ENCODE results near the gene CDK5R2. TPM values are rescaled to one million over a fixed set of nuclear protein-coding genes. Genes with fewer than 3 reads are reported as not detected.

The CDK5R2 gene
- total and polyA plus RNA-seq, 3 experiments from 2014 or later: not detected

DNA sequence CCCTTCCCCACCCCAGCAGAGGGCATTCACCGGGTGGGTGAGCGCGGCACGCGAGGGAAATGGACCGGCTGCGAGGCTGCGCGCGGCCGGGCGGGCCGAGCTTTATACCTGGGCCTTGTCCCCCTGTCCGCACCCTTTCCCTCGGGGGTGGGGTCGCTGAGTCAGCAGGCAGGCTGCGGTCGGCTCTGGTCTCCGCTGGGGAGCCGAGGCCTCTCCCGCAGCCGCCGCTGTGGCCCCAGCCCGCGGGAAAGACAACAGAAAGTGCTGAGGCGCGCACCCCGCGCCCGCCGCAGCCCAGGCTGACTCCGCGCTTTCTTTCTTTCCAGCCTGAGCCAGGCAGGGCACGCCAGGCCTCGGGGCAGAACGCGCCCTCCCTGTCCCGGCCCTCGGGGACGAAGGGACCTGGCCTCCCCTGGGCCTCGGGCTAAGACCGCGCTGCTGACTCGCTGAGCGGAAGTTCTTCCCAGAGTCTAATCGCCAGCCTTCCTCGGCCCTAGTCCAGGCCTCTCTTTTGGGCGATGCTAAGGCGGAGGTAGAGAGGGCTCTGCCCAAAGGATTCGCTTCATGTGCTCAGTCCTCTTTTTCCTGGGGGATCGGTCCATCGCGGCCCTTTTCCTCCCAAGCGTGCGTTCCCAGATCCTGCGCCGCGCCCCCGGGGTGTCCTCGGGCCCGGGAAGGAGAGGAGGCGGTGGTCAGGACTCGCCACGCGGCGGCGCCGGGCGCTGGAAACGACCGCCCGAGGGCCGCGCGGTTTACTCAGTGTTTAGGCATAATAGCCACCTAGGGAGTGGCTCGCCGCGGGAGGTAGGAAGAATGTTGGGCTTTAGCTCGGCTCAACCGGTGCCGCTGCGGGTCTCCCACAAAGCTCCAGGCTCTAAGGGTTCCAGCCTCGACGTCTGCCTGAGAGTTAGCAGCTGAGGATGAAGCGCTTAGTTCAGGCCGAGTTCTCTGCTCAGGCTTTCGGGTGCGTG lies 34.2 kb downstream of the CDK5R2 start, which contains the start of gene CRYBA2:
Gene CRYBA2, minus strand, starts transcription at position 78 of the 971 bp plus-strand sequence. CDS start 246 bp downstream, outside the sequence.
- CTCF ChIA-PET: interaction anchor here (1.4 to 3.9 kb wide), 4 partner anchors 11 to 95 kb away, joined by 4 to 28 read pairs (median 10); no protein-coding TSS in a partner anchor
- Mint-ChIP-seq H3K9me3 (no peaks in the 10 kb centered on the region), H3K27ac (peak within 1 kb of the TSS in 1 of 8 donors; percentile 58), H3K27me3 (peaks cover 68 to 90% of the 10 kb centered on the region in 2 donors), H3K36me3 (no peaks in the 10 kb centered on the region), H3K4me1 (peaks cover 2 to 27% (median 7%) of the 10 kb centered on the region in 3 donors), H3K4me3 (peak within 1 kb of the TSS in 4 of 7 donors; percentile 10 to 39 (median 26))
- POLR2A ChIA-PET: no interaction called here
- peaks cover 65% of the 10 kb centered on the region for H3K27me3 ChIP-seq (ENCODE audit: insufficient read depth, low read length, poor library complexity, severe bottlenecking)
- H3K36me3 ChIP-seq (ENCODE audit: insufficient read depth, low read length): no peaks in the 10 kb centered on the region
- no peaks in the 10 kb centered on the region for H3K9me3 ChIP-seq (ENCODE audit: low read length)
- no peak within 1 kb of the TSS for H3K27ac ChIP-seq (ENCODE audit: low read depth, low read length)
- DNase-seq: no peak
- H3K4me1 ChIP-seq (ENCODE audit: insufficient read depth, low read length): peaks cover 12% of the 10 kb centered on the region
- no peak within 1 kb of the TSS for H3K4me3 ChIP-seq (ENCODE audit: low read length)

DNA sequence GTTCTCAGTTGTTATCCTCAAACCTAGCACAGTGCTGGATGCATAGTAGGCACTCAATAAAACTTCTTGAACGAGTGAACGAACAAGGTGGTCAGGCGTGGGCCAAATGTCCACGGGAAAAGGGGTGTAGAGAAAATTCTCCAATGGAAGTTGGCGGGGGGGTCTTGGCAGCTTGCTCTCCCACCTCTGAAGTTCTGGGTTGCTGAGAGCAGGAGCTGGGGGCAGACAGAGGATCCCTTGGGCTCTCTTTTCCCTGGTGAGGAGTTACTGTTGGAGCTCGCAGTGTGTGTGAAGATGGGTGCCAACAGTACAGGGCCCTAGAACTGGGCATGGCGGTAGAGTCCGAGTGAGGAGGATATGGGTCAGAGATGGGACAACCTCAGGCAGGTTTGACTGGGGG lies 36.1 kb downstream of the CDK5R2 start:
- H3K9me3 Mint-ChIP-seq: no peaks in the 10 kb centered on the region
- H3K9me3 ChIP-seq (ENCODE audit: low read length): no peaks in the 10 kb centered on the region
- H3K4me3 ChIP-seq (ENCODE audit: low read length): no peak overlapping the region
- H3K27me3 ChIP-seq (ENCODE audit: insufficient read depth, low read length, poor library complexity, severe bottlenecking): peaks cover 50% of the 10 kb centered on the region
- H3K4me3 Mint-ChIP-seq: peak overlapping the region in 3 of 7 donors; percentile 2 to 39 (median 8)
- H3K36me3 Mint-ChIP-seq: no peaks in the 10 kb centered on the region
- no peaks in the 10 kb centered on the region for H3K36me3 ChIP-seq (ENCODE audit: insufficient read depth, low read length)
- POLR2A ChIA-PET: no interaction called here
- peaks cover 64 to 83% of the 10 kb centered on the region in 2 donors for H3K27me3 Mint-ChIP-seq
- no peak overlapping the region for H3K27ac ChIP-seq (ENCODE audit: low read depth, low read length)
- H3K4me1 Mint-ChIP-seq: peaks cover 2 to 27% (median 7%) of the 10 kb centered on the region in 3 donors
- no peak for DNase-seq
- CTCF ChIA-PET: interaction anchor here (0.8 to 3.9 kb wide), 13 partner anchors 9 to 299 kb away, joined by 3 to 28 read pairs (median 5); no protein-coding TSS in a partner anchor
- peak overlapping the region in 2 of 8 donors; percentile 39 to 67 for H3K27ac Mint-ChIP-seq
- peaks cover 12% of the 10 kb centered on the region for H3K4me1 ChIP-seq (ENCODE audit: insufficient read depth, low read length)

DNA sequence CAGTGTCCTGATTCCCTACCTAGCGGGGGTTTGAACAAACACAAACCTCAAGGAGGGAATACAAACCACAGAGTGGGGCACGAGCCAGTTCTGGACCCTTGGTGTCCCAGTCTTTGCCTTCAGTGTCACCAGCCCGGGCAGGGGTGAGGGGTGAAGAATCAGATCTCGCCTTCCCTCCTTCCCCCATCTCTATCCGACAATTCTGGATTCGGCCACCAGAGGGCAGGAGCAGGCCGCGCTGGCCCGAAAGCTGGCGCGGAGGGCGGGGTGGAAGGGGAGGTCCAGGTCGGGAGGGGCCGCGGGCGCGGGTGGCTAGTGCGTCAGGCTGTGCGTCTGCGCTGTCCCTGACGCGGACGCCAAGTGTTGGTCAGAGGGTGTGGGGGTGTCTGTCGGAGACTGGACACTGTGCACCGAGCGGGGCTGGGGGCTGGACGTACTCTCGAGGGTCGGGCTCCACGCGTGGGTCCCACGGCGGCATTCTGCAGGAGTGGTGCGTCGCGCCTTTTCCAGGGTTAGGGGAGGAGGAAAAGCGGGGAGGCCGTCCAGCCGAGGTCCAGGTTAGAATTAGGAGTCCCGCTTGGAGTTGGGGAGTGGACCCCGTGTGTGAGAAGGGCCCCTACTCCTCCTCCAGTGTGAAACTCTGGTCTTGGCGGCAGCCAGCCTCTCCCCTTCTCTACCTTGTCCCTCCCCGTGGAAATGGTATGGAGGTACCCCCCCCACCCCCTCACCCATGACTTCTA lies 36.7 kb downstream of the CDK5R2 start:
- POLR2A ChIA-PET: no interaction called here

DNA sequence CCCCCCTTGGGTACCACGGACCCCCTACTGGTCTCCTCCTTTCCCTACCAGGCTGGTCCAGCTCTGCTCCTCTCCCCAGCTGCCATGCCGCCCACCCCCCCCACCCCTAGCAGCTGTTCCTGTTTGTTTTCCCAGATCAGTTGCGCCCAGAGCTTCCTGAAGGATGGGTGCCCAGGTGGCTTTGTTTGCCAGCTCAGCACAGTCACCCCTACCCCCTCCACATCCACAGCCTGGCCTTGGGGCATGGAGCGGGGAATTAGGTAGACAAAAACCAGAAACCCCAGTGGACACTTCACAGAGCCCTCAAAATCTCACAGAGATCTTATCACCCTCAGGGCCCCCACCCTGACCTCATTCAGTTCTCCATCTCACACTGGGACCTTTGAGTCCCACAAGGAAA lies 37.5 kb downstream of the CDK5R2 start:
- Histone ChIP-seq H3K36me3 (ENCODE audit: insufficient read depth, low read length) (no peaks in the 10 kb centered on the region), H3K4me3 (ENCODE audit: low read length) (no peak overlapping the region), H3K27ac (ENCODE audit: low read depth, low read length) (no peak overlapping the region), H3K9me3 (ENCODE audit: low read length) (no peaks in the 10 kb centered on the region), H3K4me1 (ENCODE audit: insufficient read depth, low read length) (peaks cover 14% of the 10 kb centered on the region), H3K27me3 (ENCODE audit: insufficient read depth, low read length, poor library complexity, severe bottlenecking) (peaks cover 44% of the 10 kb centered on the region)
- Mint-ChIP-seq H3K4me3 (peak overlapping the region in 1 of 7 donors; percentile 18), H3K9me3 (no peaks in the 10 kb centered on the region), H3K27me3 (peaks cover 58 to 72% of the 10 kb centered on the region in 2 donors), H3K27ac (no peak overlapping the region), H3K4me1 (peaks cover 2 to 26% (median 7%) of the 10 kb centered on the region in 3 donors), H3K36me3 (no peaks in the 10 kb centered on the region)
- ChIA-PET CTCF (interaction anchor here (1.2 to 3.9 kb wide), 3 partner anchors 16 to 298 kb away, joined by 5 to 28 read pairs (median 5); no protein-coding TSS in a partner anchor), POLR2A (no interaction called here)
- DNase-seq: no peak

More for the DNA sequence above, 36.7 kb downstream of the CDK5R2 start:
- Mint-ChIP-seq H3K27ac (peak overlapping the region in 1 of 8 donors; percentile 39), H3K4me3 (peak overlapping the region in 3 of 7 donors; percentile 39 to 48 (median 44)), H3K36me3 (no peaks in the 10 kb centered on the region), H3K27me3 (peaks cover 65 to 80% of the 10 kb centered on the region in 2 donors), H3K4me1 (peaks cover 2 to 27% (median 7%) of the 10 kb centered on the region in 3 donors), H3K9me3 (no peaks in the 10 kb centered on the region)
- no peak overlapping the region for H3K4me3 ChIP-seq (ENCODE audit: low read length)
- H3K27ac ChIP-seq (ENCODE audit: low read depth, low read length): no peak overlapping the region
- CTCF ChIA-PET: interaction anchor here (0.5 to 3.9 kb wide), 9 partner anchors 11 to 299 kb away, joined by 3 to 28 read pairs (median 5); no protein-coding TSS in a partner anchor
- no peaks in the 10 kb centered on the region for H3K9me3 ChIP-seq (ENCODE audit: low read length)
- peaks cover 12% of the 10 kb centered on the region for H3K4me1 ChIP-seq (ENCODE audit: insufficient read depth, low read length)
- no peaks in the 10 kb centered on the region for H3K36me3 ChIP-seq (ENCODE audit: insufficient read depth, low read length)
- peaks cover 50% of the 10 kb centered on the region for H3K27me3 ChIP-seq (ENCODE audit: insufficient read depth, low read length, poor library complexity, severe bottlenecking)
- peak; percentile 60 to 79 (median 63) for DNase-seq

DNA sequence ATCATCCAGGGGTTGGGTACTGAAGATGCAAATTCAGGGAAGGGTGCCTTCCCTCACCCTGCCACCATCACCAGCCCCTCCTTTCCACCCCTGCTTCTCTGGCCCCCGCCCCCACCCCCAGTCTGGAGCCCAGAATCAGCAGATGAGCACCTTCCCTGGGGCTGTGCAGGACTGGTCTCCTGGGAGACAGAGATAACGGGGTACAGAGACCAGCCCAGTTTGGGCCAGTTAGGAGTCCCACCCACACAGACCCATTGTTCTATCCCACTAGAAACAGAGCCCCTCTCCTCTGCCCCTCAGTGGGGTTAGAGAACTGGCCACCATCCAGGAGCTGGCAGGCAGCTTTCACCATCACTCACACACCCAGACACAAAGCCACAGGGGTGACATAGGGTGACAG lies 38.3 kb downstream of the CDK5R2 start:
- Histone ChIP-seq H3K27ac (ENCODE audit: low read depth, low read length) (no peak overlapping the region), H3K4me3 (ENCODE audit: low read length) (no peak overlapping the region), H3K36me3 (ENCODE audit: insufficient read depth, low read length) (no peaks in the 10 kb centered on the region), H3K27me3 (ENCODE audit: insufficient read depth, low read length, poor library complexity, severe bottlenecking) (peaks cover 44% of the 10 kb centered on the region), H3K9me3 (ENCODE audit: low read length) (no peaks in the 10 kb centered on the region), H3K4me1 (ENCODE audit: insufficient read depth, low read length) (peaks cover 22% of the 10 kb centered on the region)
- Mint-ChIP-seq H3K4me1 (peaks cover 4 to 33% (median 10%) of the 10 kb centered on the region in 3 donors), H3K27ac (peak overlapping the region in 2 of 8 donors; percentile 19 to 31), H3K27me3 (peaks cover 53 to 69% of the 10 kb centered on the region in 2 donors), H3K4me3 (no peak overlapping the region), H3K36me3 (no peaks in the 10 kb centered on the region), H3K9me3 (no peaks in the 10 kb centered on the region)
- ChIA-PET CTCF (interaction anchor here (1.5 kb wide), 1 partner anchor 18 kb away, joined by 4 read pairs; no protein-coding TSS in a partner anchor), POLR2A (no interaction called here)
- DNase-seq: no peak

DNA sequence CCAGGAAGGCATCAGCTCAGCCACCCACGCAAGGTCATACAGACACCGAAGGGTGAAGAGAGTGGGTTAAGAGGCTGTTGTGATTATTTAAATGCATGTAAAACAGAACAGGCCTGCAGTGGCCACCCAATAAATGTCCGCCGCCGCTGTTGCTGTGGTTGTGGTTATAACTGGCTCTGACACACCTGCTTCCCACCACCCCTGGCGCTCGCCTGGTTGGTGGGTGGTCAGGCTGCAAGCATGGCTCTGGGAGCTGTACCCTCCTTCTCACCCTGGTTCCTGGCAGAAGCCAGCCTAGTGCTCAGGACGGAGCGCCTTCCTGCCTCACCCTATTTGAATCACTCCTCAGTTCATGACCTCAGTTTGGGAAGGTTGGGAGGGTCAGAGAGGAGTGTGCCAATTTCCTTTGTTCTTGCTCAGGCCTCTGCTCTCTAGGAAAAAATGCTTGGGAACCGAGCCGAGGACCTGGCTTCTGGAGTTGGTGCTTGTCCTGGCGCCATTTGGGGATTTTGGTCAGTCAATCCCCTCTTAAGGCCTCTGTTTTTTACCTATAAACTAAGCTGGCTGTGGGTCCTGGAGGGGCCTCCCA lies 39.0 kb downstream of the CDK5R2 start:
- Histone ChIP-seq H3K9me3 (ENCODE audit: low read length) (no peaks in the 10 kb centered on the region), H3K36me3 (ENCODE audit: insufficient read depth, low read length) (no peaks in the 10 kb centered on the region), H3K4me3 (ENCODE audit: low read length) (no peak overlapping the region), H3K4me1 (ENCODE audit: insufficient read depth, low read length) (peaks cover 28% of the 10 kb centered on the region), H3K27ac (ENCODE audit: low read depth, low read length) (no peak overlapping the region), H3K27me3 (ENCODE audit: insufficient read depth, low read length, poor library complexity, severe bottlenecking) (peaks cover 51% of the 10 kb centered on the region)
- H3K36me3 Mint-ChIP-seq: no peaks in the 10 kb centered on the region
- DNase-seq: no peak
- no peaks in the 10 kb centered on the region for H3K9me3 Mint-ChIP-seq
- H3K27ac Mint-ChIP-seq: no peak overlapping the region
- CTCF ChIA-PET: interaction anchor here (1.5 kb wide), 1 partner anchor 18 kb away, joined by 4 read pairs; no protein-coding TSS in a partner anchor
- peaks cover 57 to 73% of the 10 kb centered on the region in 2 donors for H3K27me3 Mint-ChIP-seq
- POLR2A ChIA-PET: no interaction called here
- no peak overlapping the region for H3K4me3 Mint-ChIP-seq
- H3K4me1 Mint-ChIP-seq: peaks cover 8 to 38% (median 16%) of the 10 kb centered on the region in 3 donors

DNA sequence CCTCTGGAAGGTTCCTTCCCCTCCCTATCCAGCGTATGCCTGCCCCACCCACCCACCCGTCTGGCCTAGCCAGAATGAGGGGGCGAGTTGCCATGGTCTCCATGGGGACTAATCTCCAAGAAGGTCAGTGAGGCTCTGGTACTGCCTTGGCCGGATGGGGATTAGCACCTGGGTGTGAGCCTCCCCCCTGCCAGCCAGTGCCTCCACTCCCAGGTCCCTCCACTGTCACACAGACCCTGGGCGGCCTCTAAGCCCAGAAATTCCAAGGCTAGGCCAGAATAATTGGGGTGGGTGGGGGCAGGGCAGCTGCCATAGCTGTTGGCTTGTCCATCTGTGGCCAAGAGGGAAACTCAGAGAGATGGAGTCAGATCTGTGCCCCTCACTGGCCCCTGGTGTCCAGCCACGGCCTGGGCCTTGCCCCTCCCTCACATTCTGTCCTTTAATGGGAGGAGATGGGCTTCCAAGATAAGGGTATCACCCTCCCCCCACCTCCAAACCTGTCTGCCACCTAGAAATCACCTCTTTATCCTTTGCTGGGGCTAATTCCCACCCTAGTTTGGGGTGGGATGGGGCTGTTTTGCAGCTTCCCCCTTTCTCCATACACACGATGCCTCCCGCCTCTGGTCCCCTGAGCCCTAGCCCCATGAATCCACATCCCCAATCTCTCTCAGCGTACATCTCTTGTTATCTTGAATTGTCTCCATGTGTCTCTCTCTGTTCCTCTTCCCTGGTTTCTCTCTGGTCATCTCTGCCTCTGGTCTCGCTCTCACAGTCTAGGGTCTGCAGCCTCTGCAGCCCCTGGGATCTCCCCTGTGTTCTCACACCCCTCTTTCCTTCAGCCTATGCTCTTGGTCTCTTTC lies 39.8 kb downstream of the CDK5R2 start:
- H3K4me3 ChIP-seq (ENCODE audit: low read length): no peak overlapping the region
- Mint-ChIP-seq H3K27ac (no peak overlapping the region), H3K36me3 (no peaks in the 10 kb centered on the region), H3K4me3 (no peak overlapping the region), H3K27me3 (peaks cover 60 to 73% of the 10 kb centered on the region in 2 donors), H3K9me3 (no peaks in the 10 kb centered on the region), H3K4me1 (peaks cover 8 to 34% (median 22%) of the 10 kb centered on the region in 3 donors)
- peaks cover 23% of the 10 kb centered on the region for H3K4me1 ChIP-seq (ENCODE audit: insufficient read depth, low read length)
- peaks cover 56% of the 10 kb centered on the region for H3K27me3 ChIP-seq (ENCODE audit: insufficient read depth, low read length, poor library complexity, severe bottlenecking)
- DNase-seq: no peak
- CTCF ChIA-PET: interaction anchor here (1.5 kb wide), 1 partner anchor 19 kb away, joined by 4 read pairs; no protein-coding TSS in a partner anchor
- POLR2A ChIA-PET: no interaction called here
- H3K9me3 ChIP-seq (ENCODE audit: low read length): no peaks in the 10 kb centered on the region
- H3K36me3 ChIP-seq (ENCODE audit: insufficient read depth, low read length): no peaks in the 10 kb centered on the region
- H3K27ac ChIP-seq (ENCODE audit: low read depth, low read length): no peak overlapping the region
